Fibroblast of gingiva (primary cell): ENCODE measurements around the gene ADD2.
"Not testable (repeated sequence)": the region's sequence is repeated elsewhere in the genome, so short reads cannot be mapped to it uniquely, and the experiment has no call there.

Experiments used
- DNase-seq: peaks from one replicate; pipeline ENCODE4 v3.0.0-alpha.2; 2011; ENCODE audit warnings: low read depth

ADD2 gene

GRCh38 chr2:70748002-70748784 is 19.8 kb downstream of the ADD2 start:
- no peak for DNase-seq

DNA sequence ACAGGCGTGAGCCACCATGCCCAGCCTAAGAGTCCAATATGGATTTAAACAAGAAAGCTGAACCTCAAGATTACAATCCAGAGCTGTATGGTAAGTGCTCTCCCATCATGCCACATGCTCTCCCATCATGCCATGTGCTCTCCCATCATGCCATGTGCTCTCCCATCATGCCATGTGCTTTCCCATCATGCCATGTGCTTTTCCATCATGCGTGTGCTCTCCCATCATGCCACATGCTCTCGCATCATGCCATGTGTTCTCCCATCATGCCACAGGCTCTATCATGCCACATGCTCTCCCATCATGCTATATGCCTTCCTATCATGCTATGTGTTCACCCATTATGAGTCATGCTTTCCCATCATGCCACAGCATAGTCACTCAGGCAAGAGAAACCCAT is 20.7 kb downstream of the ADD2 start:
- no peak for DNase-seq

DNA sequence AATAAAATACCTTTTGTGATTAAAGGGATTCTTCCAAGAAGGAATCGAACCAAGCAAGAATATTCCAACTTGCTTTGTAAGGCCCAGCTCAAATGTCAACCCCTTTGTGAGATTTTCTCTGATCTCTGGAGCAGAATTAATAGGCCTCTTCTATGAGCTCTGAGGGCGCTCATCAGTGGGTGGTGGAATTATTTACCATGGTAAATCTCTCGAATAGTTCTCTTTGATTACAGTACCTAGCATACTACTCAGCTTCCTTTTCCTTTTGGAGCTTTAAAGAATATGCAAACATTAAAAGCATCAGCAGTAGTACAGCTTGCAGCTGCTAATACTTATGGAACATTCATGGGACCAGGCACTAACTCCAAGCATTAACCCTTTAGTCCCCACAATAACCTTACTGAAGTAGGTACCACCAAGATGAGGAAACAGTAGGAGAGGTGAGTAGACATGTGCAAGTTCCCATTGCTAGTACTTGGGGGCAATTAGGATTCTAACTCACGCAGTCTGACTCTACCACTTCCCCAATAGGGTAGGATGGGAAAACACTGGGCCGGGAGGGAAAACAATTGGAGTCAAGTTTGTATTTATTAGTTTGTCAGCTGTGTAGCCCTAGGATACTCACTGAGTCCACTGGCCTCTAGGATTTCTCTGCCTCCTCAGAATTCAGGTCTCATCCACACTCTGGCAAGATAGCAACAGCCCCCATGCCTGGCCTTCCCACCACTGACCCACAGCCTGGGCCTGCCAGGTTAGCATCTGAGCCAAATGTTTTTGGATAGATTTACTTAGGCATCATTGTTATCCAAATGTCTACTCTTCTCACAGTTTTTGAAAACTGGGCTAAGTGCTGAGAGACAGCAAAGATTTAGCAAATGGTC is 21.7 kb downstream of the ADD2 start:
- no peak for DNase-seq

DNA sequence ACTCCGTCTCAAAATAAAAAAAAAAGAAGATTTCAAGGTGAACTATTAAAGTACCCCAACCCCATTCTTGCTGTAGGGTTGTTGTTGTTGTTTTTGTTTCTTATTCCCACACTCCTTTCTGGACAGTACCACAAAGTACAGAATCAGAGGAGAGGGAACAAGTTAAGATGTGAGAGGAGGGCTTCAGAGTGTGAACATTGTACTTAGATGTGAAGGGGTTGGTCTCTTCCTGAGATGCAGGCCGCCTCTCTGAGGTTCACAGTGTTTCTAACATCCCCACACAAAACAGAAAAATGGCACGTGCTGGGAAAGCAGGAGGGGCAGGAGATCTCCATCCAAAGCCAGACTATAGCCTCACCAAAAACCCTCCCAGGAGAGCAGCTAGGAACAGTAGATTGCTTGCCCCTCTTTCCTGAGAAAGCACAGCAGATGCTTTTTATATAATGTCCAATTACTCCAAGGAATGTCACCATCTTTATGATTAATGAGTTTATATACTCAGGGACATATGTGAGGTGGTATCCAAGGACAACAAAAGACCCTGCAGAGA is 22.6 kb downstream of the ADD2 start:
- DNase-seq = no peak

- no peak for DNase-seq
Measured at GRCh38 chr2:70744397-70744796, 23.6 kb downstream of the ADD2 start.

- no peak for DNase-seq
Measured at GRCh38 chr2:70743677-70744076, 24.3 kb downstream of the ADD2 start.

- no peak for DNase-seq
Measured at GRCh38 chr2:70743068-70743467, 24.9 kb downstream of the ADD2 start.

DNA sequence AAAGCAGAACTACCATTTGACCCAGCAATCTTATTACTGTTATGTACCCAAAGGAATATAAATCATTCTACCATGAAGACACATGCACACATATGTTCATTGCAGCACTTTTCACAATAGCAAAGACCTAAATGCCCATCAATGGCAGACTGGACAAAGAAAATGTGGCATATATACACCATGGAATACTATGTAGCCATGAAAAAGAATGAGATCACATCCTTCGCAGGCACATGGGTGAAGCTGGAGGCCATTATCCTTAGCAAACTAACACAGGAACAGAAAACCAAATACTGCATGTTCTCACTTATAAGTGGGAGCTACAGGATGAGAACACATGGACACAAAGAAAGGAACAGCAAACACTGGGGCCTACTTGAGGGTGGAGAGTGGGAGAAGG is 28.5 kb downstream of the ADD2 start:
- not testable (repeated sequence) for DNase-seq

DNA sequence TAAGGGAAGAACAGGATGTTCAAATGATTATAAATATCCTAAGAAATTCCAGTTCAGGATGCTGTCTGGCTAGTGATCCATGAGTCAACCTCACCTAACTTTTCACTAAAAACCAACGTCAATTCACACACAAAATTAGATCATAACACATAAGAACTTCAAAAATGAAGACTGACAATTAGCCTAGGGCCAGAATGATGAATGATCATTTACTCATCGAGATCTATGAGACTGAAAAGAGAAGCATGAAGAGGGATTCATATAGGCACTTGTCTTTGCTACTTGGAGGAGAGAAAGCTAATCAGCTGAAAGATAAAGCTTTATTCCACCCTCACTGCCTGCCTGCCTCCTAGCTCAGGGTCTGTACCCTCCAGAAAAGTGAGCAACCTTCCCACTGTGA is 29.8 kb downstream of the ADD2 start:
- no peak for DNase-seq

GRCh38 chr2:70735071-70735470 is 32.9 kb downstream of the ADD2 start:
- DNase-seq = no peak

GRCh38 chr2:70733646-70734180 is 34.3 kb downstream of the ADD2 start:
- DNase-seq = no peak

- DNase-seq = no peak
Measured at GRCh38 chr2:70732766-70733645, 35.0 kb downstream of the ADD2 start.

- DNase-seq = no peak
Measured at GRCh38 chr2:70730730-70731129, 37.3 kb downstream of the ADD2 start.

- DNase-seq = no peak
Measured at GRCh38 chr2:70729647-70730046, 38.4 kb downstream of the ADD2 start.

DNA sequence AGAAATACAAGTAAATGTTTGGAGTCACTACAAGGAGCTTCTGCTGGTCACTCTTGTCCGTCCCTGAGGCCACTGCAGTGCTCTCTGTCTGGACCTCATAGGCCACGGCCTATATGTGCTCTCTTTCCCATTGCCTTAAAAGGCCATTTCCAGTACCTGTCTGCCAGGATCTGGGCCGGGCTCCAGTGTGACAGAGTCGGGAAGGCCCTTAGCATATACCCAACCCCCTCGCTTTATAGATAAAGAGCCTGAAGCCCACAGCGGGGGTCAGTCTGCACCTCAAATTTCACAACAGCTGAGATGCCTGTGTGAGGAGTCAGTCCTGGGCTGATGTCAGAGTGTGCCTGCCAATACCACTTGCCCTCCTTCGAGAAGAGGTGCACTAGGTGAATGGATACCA is 39.9 kb downstream of the ADD2 start:
- DNase-seq = no peak

DNA sequence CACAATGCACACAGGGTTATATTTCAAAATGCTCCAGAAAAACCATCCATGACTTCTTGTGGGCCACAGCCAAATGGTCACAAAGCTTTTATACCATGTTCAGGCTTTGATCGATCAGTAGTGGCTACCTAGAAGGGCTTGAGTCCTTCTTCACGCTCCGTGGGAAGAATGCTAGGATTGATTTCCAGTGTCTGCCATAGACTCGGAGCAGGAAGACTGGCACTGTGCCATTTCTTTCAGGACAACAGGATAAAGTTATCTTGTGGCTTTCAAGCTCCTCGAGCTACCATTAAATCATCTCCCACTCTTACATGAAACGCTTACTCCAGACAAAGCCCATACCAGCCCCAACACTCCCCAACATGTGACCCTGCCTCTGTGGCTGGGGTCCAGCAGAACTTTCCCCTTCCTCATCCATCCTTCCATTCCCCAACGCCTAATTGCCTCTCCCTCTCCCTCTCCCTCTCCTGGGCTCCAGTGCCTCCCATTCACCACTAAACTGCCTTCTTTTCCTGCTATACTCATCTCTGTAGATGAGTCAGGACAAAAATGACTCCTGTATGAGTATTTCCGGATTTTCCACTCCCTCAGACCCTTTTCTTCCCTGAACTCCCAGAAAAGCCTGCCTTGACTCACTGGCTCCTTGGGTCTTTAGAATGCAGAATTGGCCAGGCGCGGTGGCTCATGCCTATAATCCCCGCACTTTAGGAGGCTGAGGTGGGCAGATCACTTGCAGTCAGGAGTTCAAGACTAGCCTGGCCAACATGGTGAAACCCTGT is 40.9 kb downstream of the ADD2 start:
- no peak for DNase-seq

GRCh38 chr2:70725505-70725904 is 42.5 kb downstream of the ADD2 start:
- DNase-seq = no peak

GRCh38 chr2:70724366-70724765 is 43.6 kb downstream of the ADD2 start:
- DNase-seq = no peak

GRCh38 chr2:70723286-70723885 is 44.6 kb downstream of the ADD2 start:
- DNase-seq = no peak

DNA sequence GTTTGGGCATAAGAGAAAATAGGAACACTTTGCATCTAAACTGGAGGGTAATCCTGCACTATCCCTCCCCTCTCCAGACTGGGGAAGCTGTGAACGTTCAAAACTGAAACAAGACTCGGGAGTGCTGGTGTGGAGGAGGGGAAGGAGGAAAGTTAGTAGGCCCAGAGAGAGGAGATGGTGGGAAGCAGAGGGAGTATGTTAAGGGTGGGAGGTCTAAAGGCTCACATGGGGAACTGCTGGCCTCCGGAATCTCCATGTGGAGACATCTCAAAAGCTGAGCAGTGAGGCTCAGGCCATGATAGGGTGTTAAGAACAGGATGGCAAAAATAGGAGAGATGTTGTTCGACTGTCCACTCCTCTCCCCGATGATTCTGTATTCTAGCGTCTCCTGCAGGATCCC is 47.9 kb downstream of the ADD2 start:
- no peak for DNase-seq

GRCh38 chr2:70719231-70719630 is 48.8 kb downstream of the ADD2 start:
- no peak for DNase-seq
